HL-60 (cell line): ENCODE data around the gene EMP1.

Experiments used
- DNase-seq, 2 experiments: peaks; one replicate each; pipeline ENCODE4 v3.0.0-alpha.2; 2010 to 2020; ENCODE audit warnings: low read depth in 1 of 2, low spot score in 1 of 2
- H3K27ac ChIP-seq: fragments of 250-450 bp; sonication (Bioruptor Pico); replicated peaks from 2 replicates; pipeline ENCODE4 v1.5.1; 2020; ENCODE audit warnings: mild to moderate bottlenecking, moderate library complexity
- H3K27me3 ChIP-seq: fragments of 250-450 bp; sonication (Bioruptor Pico); 2 replicates; pipeline ENCODE4 v1.5.1; 2021; ENCODE audit warnings: mild to moderate bottlenecking, moderate library complexity; ENCODE audit not compliant: insufficient read depth, poor library complexity, severe bottlenecking
- H3K4me3 ChIP-seq: replicated peaks from 2 replicates; pipeline ENCODE4 v1.5.1; 2011; ENCODE audit warnings: mild to moderate bottlenecking, control low read depth, low read length; ENCODE audit not compliant: insufficient read depth
- CTCF ChIP-seq: IDR thresholded peaks from one replicate; pipeline ENCODE4 v1.5.1; 2011; ENCODE audit warnings: low read length, control low read depth, inconsistent platforms; ENCODE audit not compliant: insufficient read depth
- GABPA ChIP-seq: IDR thresholded peaks from 2 replicates; pipeline ENCODE4 v1.6.1; 2012; ENCODE audit warnings: low read depth
- POLR2AphosphoS5 ChIP-seq: IDR thresholded peaks from 2 replicates; pipeline ENCODE4 v1.6.1; 2012; ENCODE audit warnings: low read depth
- SPI1 ChIP-seq: IDR thresholded peaks from 2 replicates; pipeline ENCODE4 v1.6.1; 2012; ENCODE audit warnings: low read depth, mild to moderate bottlenecking, borderline replicate concordance
- TF ChIP-seq, protein P1 (sequence below): IDR thresholded peaks from 2 replicates; pipeline ENCODE4 v1.6.1; 2012; ENCODE audit warnings: low read depth; ENCODE audit not compliant: insufficient replicate concordance

The EMP1 gene

GRCh38 chr12:13255792-13256691 is 59.5 kb downstream of the EMP1 start:
- Histone ChIP-seq H3K4me3 (peak overlapping the region; percentile 21), H3K27ac (no peak overlapping the region), H3K27me3 (no peaks in the 10 kb centered on the region)
- TF ChIP-seq, protein P1, sequence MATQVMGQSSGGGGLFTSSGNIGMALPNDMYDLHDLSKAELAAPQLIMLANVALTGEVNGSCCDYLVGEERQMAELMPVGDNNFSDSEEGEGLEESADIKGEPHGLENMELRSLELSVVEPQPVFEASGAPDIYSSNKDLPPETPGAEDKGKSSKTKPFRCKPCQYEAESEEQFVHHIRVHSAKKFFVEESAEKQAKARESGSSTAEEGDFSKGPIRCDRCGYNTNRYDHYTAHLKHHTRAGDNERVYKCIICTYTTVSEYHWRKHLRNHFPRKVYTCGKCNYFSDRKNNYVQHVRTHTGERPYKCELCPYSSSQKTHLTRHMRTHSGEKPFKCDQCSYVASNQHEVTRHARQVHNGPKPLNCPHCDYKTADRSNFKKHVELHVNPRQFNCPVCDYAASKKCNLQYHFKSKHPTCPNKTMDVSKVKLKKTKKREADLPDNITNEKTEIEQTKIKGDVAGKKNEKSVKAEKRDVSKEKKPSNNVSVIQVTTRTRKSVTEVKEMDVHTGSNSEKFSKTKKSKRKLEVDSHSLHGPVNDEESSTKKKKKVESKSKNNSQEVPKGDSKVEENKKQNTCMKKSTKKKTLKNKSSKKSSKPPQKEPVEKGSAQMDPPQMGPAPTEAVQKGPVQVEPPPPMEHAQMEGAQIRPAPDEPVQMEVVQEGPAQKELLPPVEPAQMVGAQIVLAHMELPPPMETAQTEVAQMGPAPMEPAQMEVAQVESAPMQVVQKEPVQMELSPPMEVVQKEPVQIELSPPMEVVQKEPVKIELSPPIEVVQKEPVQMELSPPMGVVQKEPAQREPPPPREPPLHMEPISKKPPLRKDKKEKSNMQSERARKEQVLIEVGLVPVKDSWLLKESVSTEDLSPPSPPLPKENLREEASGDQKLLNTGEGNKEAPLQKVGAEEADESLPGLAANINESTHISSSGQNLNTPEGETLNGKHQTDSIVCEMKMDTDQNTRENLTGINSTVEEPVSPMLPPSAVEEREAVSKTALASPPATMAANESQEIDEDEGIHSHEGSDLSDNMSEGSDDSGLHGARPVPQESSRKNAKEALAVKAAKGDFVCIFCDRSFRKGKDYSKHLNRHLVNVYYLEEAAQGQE, result no peak
- TF ChIP-seq POLR2AphosphoS5 (no peak), SPI1 (peak; percentile 75; the same call in 1 of the 2 replicates), GABPA (no peak), CTCF (peak; percentile 96)
- peak; percentile 83 to 92 for DNase-seq

DNA sequence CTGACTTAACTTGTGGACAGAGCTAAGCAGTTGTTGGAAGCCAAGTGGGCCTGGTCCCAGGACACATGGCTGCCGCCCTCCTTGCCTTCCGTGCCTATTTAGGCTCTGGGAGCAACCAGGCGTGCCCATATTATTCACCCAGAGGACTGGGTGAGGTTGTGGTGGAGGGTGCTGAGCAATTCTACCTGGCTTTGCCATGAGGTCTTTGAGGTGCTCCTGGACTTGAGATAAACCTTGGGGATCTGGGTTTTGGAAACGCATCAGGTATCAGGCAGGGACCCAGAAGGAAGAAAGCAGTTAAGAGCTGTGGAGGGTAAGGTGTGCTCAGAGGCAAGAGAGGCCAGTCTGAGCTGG is 60.1 kb downstream of the EMP1 start:
- DNase-seq, result no peak
- TF ChIP-seq, protein P1, result no peak
- TF ChIP-seq CTCF (no peak), POLR2AphosphoS5 (no peak), GABPA (no peak), SPI1 (no peak)
- H3K4me3 ChIP-seq, result no peak overlapping the region
- H3K27ac ChIP-seq, result no peak overlapping the region
- H3K27me3 ChIP-seq, result no peaks in the 10 kb centered on the region

GRCh38 chr12:13257356-13257875 is 60.9 kb downstream of the EMP1 start:
- Histone ChIP-seq H3K4me3 (no peak overlapping the region), H3K27me3 (no peaks in the 10 kb centered on the region), H3K27ac (no peak overlapping the region)
- no peak for TF ChIP-seq GABPA
- DNase-seq, result no peak

DNA sequence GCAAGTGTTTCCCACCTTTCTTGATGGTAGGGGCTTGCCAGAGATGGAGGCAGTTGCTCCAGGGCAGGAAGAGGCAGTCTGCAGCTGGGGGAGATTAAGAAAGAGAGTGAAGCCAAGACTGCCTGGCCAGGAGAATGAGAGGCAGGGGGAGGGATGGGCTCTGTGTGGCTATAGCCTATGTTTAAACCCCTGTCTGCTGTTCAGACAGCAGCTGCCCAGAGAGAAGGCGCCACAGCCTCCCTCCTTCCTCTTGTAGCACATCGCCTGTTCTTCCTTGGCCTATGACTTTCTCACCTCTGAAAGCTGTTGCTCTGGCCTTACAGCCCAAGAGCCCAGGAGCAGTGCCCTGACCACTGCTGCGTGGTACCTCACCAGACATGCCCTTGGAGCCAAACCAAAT is 61.7 kb downstream of the EMP1 start:
- Histone ChIP-seq H3K27ac (no peak overlapping the region), H3K4me3 (no peak overlapping the region), H3K27me3 (no peaks in the 10 kb centered on the region)
- TF ChIP-seq SPI1 (no peak), GABPA (no peak), POLR2AphosphoS5 (no peak), CTCF (no peak)
- TF ChIP-seq, protein P1, result no peak
- DNase-seq, result no peak
